IMR-90 (cell line): ENCODE measurements around the gene NIPAL1. TPM values are rescaled to one million over a fixed set of nuclear protein-coding genes. Genes with fewer than 3 reads are reported as not detected.

ENCODE experiments used
- ATAC-seq: fragments of 200-7000 bp; cut with Tn5 transposase; 2 replicates; pipeline ENCODE4 v1.9.1; 2020; ENCODE audit warnings: low read depth, mild to moderate bottlenecking, moderate library complexity
- BruUV-seq: library from RNA; stranded (reverse); fragments of 400-500 nt; replicated peaks from 2 replicates; lab custom pipeline; 2021; lab: Mats Ljungman, UMichigan
- CTCF ChIA-PET: fragments of 300-600 bp; formaldehyde crosslinking; extraction: SDS; loops from one replicate; lab custom pipeline; 2021; ENCODE audit warnings: antibody characterized with exemption; lab: Yijun Ruan, JAX
- POLR2A ChIA-PET: fragments of 300-600 bp; sonication (Branson Sonifier 250); formaldehyde crosslinking; loops from one replicate; lab custom pipeline; 2022; ENCODE audit warnings: antibody characterized with exemption; ENCODE audit not compliant: unreplicated experiment; lab: Charles Lee
- DNase-seq: peaks from one replicate; pipeline ENCODE4 v3.0.0; 2013
- H2AFZ ChIP-seq: replicated peaks from 2 replicates; pipeline ENCODE3; 2013; ENCODE audit warnings: low read length, mild to moderate bottlenecking; ENCODE audit not compliant: poor library complexity
- H2AK5ac ChIP-seq: 2 replicates; pipeline ENCODE4 v1.6.1; 2013; ENCODE audit warnings: low read depth, low read length, inconsistent platforms
- H2AK9ac ChIP-seq: replicated peaks from 2 replicates; pipeline ENCODE3; 2013; ENCODE audit warnings: mild to moderate bottlenecking, low read depth, low read length, moderate library complexity; ENCODE audit not compliant: poor library complexity
- H2BK120ac ChIP-seq: 2 replicates; pipeline ENCODE4 v1.6.1; 2013; ENCODE audit warnings: low read depth, low read length, inconsistent platforms
- H2BK15ac ChIP-seq: 3 replicates; pipeline ENCODE4 v1.6.1; 2013; ENCODE audit warnings: low read depth, low read length, inconsistent platforms
- H2BK20ac ChIP-seq: 2 replicates; pipeline ENCODE4 v1.6.1; 2013; ENCODE audit warnings: low read depth, mild to moderate bottlenecking, inconsistent platforms, low read length, moderate library complexity
- H2BK5ac ChIP-seq: 2 replicates; pipeline ENCODE4 v1.6.1; 2013; ENCODE audit warnings: mild to moderate bottlenecking, low read depth, low read length, inconsistent platforms; ENCODE audit not compliant: poor library complexity, severe bottlenecking
- H3K14ac ChIP-seq: replicated peaks from 2 replicates; pipeline ENCODE4 v1.6.1; 2013; ENCODE audit warnings: low read depth, low read length, inconsistent platforms
- H3K18ac ChIP-seq: 2 replicates; pipeline ENCODE4 v1.6.1; 2013; ENCODE audit warnings: low read depth, low read length, control low read depth
- H3K23ac ChIP-seq: 2 replicates; pipeline ENCODE4 v1.6.1; 2013; ENCODE audit warnings: low read depth, low read length, inconsistent platforms
- H3K27ac ChIP-seq: 2 replicates; pipeline ENCODE4 v1.5.1; 2013; ENCODE audit warnings: mild to moderate bottlenecking, control low read depth, low read length; ENCODE audit not compliant: insufficient read depth
- H3K27me3 ChIP-seq: 2 replicates; pipeline ENCODE4 v1.6.1; 2013; ENCODE audit warnings: low read length; ENCODE audit not compliant: control insufficient read depth, insufficient read depth
- H3K36me3 ChIP-seq: 2 replicates; pipeline ENCODE4 v1.6.1; 2013; ENCODE audit warnings: low read length, mixed read lengths; ENCODE audit not compliant: control insufficient read depth, insufficient read depth
- H3K4ac ChIP-seq: 2 replicates; pipeline ENCODE4 v1.6.1; 2013; ENCODE audit warnings: low read depth, low read length, inconsistent platforms
- H3K4me1 ChIP-seq: 2 replicates; pipeline ENCODE4 v1.6.1; 2013; ENCODE audit warnings: low read length, mixed read lengths; ENCODE audit not compliant: control insufficient read depth, insufficient read depth
- H3K4me2 ChIP-seq: 2 replicates; pipeline ENCODE4 v1.6.1; 2013; ENCODE audit warnings: low read depth, mild to moderate bottlenecking, control low read depth, low read length, moderate library complexity
- H3K4me3 ChIP-seq: 2 replicates; pipeline ENCODE4 v1.5.1; 2013; ENCODE audit warnings: low read depth, mild to moderate bottlenecking, control low read depth, low read length, moderate library complexity; ENCODE audit not compliant: insufficient read depth
- H3K56ac ChIP-seq: 2 replicates; pipeline ENCODE4 v1.6.1; 2013; ENCODE audit warnings: low read length, inconsistent platforms; ENCODE audit not compliant: insufficient read depth; ENCODE audit errors: extremely low read depth
- H3K79me1 ChIP-seq, 2 experiments: 2 replicates each; pipeline ENCODE4 v1.6.1; 2013; ENCODE audit warnings: low read length in 2 of 2, inconsistent platforms in 1 of 2, low read depth in 1 of 2
- H3K9ac ChIP-seq: 2 replicates; pipeline ENCODE4 v1.6.1; 2013; ENCODE audit warnings: low read depth, low read length, control low read depth
- H3K9me1 ChIP-seq: 2 replicates; pipeline ENCODE4 v1.6.1; 2013; ENCODE audit warnings: low read length, inconsistent platforms; ENCODE audit not compliant: insufficient read depth
- H3K9me3 ChIP-seq: 2 replicates; pipeline ENCODE4 v1.6.1; 2013; ENCODE audit warnings: low read length; ENCODE audit not compliant: control insufficient read depth, insufficient read depth
- H4K20me1 ChIP-seq: 2 replicates; pipeline ENCODE4 v1.6.1; 2013; ENCODE audit warnings: low read length, inconsistent platforms; ENCODE audit not compliant: insufficient read depth
- H4K5ac ChIP-seq: 2 replicates; pipeline ENCODE4 v1.6.1; 2013; ENCODE audit warnings: mild to moderate bottlenecking, low read depth, low read length, control low read depth
- H4K8ac ChIP-seq, 2 experiments: 2 replicates each; pipeline ENCODE4 v1.6.1; 2013; ENCODE audit warnings: low read depth in 2 of 2, low read length in 2 of 2, control low read depth in 1 of 2, inconsistent platforms in 1 of 2
- H4K91ac ChIP-seq: 2 replicates; pipeline ENCODE4 v1.6.1; 2013; ENCODE audit warnings: low read depth, low read length, inconsistent platforms; ENCODE audit not compliant: insufficient read depth
- CHD1 ChIP-seq: IDR thresholded peaks from 2 replicates; pipeline ENCODE4 v1.6.1; 2012; ENCODE audit warnings: low read depth, low read length, improper control_type of control experiment
- MAFK ChIP-seq: IDR thresholded peaks from 2 replicates; pipeline ENCODE4 v1.6.1; 2012; ENCODE audit warnings: low read depth, low read length, improper control_type of control experiment
- MAZ ChIP-seq: IDR thresholded peaks from 2 replicates; pipeline ENCODE4 v1.6.1; 2012; ENCODE audit warnings: low read depth, mild to moderate bottlenecking, low read length, improper control_type of control experiment, moderate library complexity, borderline replicate concordance
- MXI1 ChIP-seq: IDR thresholded peaks from 2 replicates; pipeline ENCODE4 v1.6.1; 2012; ENCODE audit warnings: low read depth, mild to moderate bottlenecking, low read length, moderate library complexity, borderline replicate concordance
- POLR2A ChIP-seq: IDR thresholded peaks from 2 replicates; pipeline ENCODE4 v1.6.1; 2012; ENCODE audit warnings: mild to moderate bottlenecking, low read depth, low read length
- RCOR1 ChIP-seq: IDR thresholded peaks from 2 replicates; pipeline ENCODE4 v1.6.1; 2012; ENCODE audit warnings: mild to moderate bottlenecking, low read length, improper control_type of control experiment; ENCODE audit not compliant: insufficient replicate concordance
- WGBS, 2 experiments: methylation state at CpG; one replicate each; pipeline versions ENCODE4 v1.1.5 to v1.1.7; 2013; ENCODE audit warnings: missing lambda C conversion rate in 2 of 2; ENCODE audit not compliant: insufficient read length in 1 of 2; ENCODE audit errors: extremely low coverage in 2 of 2; 5-methylcytosine and 5-hydroxymethylcytosine counted together
- dilution Hi-C: fragments of 300-500 bp; cut with HindIII; formaldehyde crosslinking; loops from one replicate; pipeline ENCODE4 v1.14.3; 2018; ENCODE audit warnings: low sequenced_read_pairs; ENCODE audit not compliant: unreplicated experiment
- in situ Hi-C: fragments of 300-500 bp; cut with MboI; formaldehyde crosslinking; loops from 3 replicates; pipeline ENCODE4 v1.14.3; 2019; ENCODE audit warnings: low sequenced_read_pairs, inconsistent platforms, mixed read lengths
- intact Hi-C: fragments of 100-400 bp; cut with micrococcal nuclease; formaldehyde crosslinking; loops from 2 replicates; pipeline ENCODE4 v1.10.0; 2022
- polyA plus RNA-seq, 3 experiments: library from polyadenylated mRNA; depleted of rRNA; stranded (reverse); fragments of >200 nt; gene quantifications; 2 replicates each; pipeline ENCODE4 v1.2.3, GENCODE V29; 2012; ENCODE audit warnings: low replicate concordance in 1 of 3
- total RNA-seq: library from RNA; depleted of rRNA; stranded (reverse); fragments of >200 nt; gene quantifications from 2 replicates; pipeline ENCODE4 v1.2.3, GENCODE V29; 2012
- TF ChIP-seq, protein P1 (sequence below): fragments of 150-350 bp; IDR thresholded peaks from 2 replicates; pipeline ENCODE4 v1.6.1; 2017; ENCODE audit warnings: mild to moderate bottlenecking, antibody characterized with exemption, low read length, low read depth

Gene NIPAL1
- total and polyA plus RNA-seq, 2 of the 4 experiments (the other 2 are of a cell fraction), result 0.89 to 1.1 TPM

DNA sequence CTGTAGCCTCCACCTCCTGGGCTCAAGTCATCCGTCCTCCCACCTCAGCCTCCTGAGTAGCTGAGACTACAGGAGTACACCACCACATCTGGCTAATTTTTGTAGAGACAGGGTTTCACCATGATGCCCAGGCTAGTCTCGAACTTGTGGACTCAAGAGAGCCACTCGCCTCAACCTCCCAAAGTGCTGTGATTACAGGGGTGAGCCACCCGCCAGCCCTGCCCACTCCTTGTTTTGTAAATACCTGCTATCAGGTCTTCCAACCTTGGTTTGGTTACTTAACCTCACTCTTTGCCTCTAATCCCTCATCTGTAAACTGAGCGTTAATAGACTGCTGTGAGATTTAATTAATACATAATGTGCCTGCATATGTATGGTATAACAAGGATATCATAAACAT lies 894 bp upstream of the NIPAL1 start:
- no peak overlapping the region for H3K4me2 ChIP-seq
- no peak overlapping the region for H3K56ac ChIP-seq
- H2AK5ac ChIP-seq, result no peak overlapping the region
- no peak overlapping the region for H2BK120ac ChIP-seq
- no peak overlapping the region for H3K27ac ChIP-seq
- H3K14ac ChIP-seq, result no peak overlapping the region
- H2AFZ ChIP-seq, result no peak overlapping the region
- no peaks in the 10 kb centered on the region for H3K79me1 ChIP-seq
- H3K4me1 ChIP-seq, result no peaks in the 10 kb centered on the region
- H3K9me1 ChIP-seq, result no peaks in the 10 kb centered on the region; the same call in 1 of the 2 replicates
- no peaks in the 10 kb centered on the region for H3K9me3 ChIP-seq
- BruUV-seq, result no TSS peak
- H4K5ac ChIP-seq, result no peak overlapping the region
- DNase-seq (no peak), ATAC-seq (no peak)
- CTCF ChIA-PET, result no interaction called here
- H4K91ac ChIP-seq, result no peak overlapping the region
- H3K4ac ChIP-seq, result no peak overlapping the region
- H3K23ac ChIP-seq, result no peak overlapping the region
- H4K20me1 ChIP-seq, result no peaks in the 10 kb centered on the region
- dilution Hi-C loops (no loop called here), in situ Hi-C loops (no loop called here), intact Hi-C loops (loop anchor here (5.0 kb wide), 2 partner anchors 72 to 127 kb away; no protein-coding TSS in a partner anchor)
- no peak overlapping the region for H3K4me3 ChIP-seq
- no peak overlapping the region for H2BK20ac ChIP-seq
- TF ChIP-seq MAZ (no peak), RCOR1 (no peak), CHD1 (no peak), MAFK (no peak), MXI1 (no peak), POLR2A (no peak)
- TF ChIP-seq, protein P1, sequence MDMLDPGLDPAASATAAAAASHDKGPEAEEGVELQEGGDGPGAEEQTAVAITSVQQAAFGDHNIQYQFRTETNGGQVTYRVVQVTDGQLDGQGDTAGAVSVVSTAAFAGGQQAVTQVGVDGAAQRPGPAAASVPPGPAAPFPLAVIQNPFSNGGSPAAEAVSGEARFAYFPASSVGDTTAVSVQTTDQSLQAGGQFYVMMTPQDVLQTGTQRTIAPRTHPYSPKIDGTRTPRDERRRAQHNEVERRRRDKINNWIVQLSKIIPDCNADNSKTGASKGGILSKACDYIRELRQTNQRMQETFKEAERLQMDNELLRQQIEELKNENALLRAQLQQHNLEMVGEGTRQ, result no peak
- H2BK5ac ChIP-seq, result no peak overlapping the region
- no peak overlapping the region for H2BK15ac ChIP-seq
- no peak overlapping the region for H3K18ac ChIP-seq
- no peaks in the 10 kb centered on the region for H3K36me3 ChIP-seq
- peaks cover 12% of the 10 kb centered on the region for H3K27me3 ChIP-seq
- no peak overlapping the region for H2AK9ac ChIP-seq
- no peak overlapping the region for H3K9ac ChIP-seq
- POLR2A ChIA-PET, result no interaction called here
- no peak overlapping the region for H4K8ac ChIP-seq
- WGBS, 2 experiments, result 71% methylated on average over 1 of the region's 5 CpGs; no CpG with 5 or more reads in 1 of the 2 experiments
